A549 (cell line): ENCODE data around the gene PDE3B. TPM values are rescaled to one million over a fixed set of nuclear protein-coding genes. Genes with fewer than 3 reads are reported as not detected.
"Not testable (repeated sequence)": the region's sequence is repeated elsewhere in the genome, so short reads cannot be mapped to it uniquely, and the experiment has no call there.

Source experiments
- ATAC-seq, 2 experiments: fragments of 200-7000 bp in 1 of 2; fragments of >200 bp in 1 of 2; cut with Nextera tagmentation in 1 of 2; cut with Tn5 transposase in 1 of 2; 3 replicates each; pipeline versions ENCODE4 v1.8.0 to v1.9.1; 2018 to 2020; ENCODE audit warnings: mild to moderate bottlenecking in 1 of 2, moderate library complexity in 1 of 2
- CTCF ChIA-PET: fragments of 300-600 bp; sonication (Branson Sonifier 250); formaldehyde crosslinking; extraction: SDS; loops from one replicate; lab custom pipeline; 2021; ENCODE audit warnings: antibody characterized with exemption, inconsistent platforms; lab: Yijun Ruan, JAX
- POLR2A ChIA-PET: fragments of 350-600 bp; formaldehyde crosslinking; extraction: SDS; loops from one replicate; lab custom pipeline; 2021; ENCODE audit warnings: antibody characterized with exemption, inconsistent platforms; lab: Yijun Ruan, JAX
- DNase-seq, 2 experiments: peaks; one replicate each; pipeline versions ENCODE4 v3.0.0 to v3.0.0-alpha.2; 2011 to 2016; ENCODE audit warnings: low read depth in 1 of 2, low spot score in 1 of 2
- FAIRE-seq: peaks from 2 replicates; lab custom pipeline; 2011; peaks lifted over from hg19 to GRCh38; lab: Jason Lieb, UNC
- H3K27ac ChIP-seq, 2 experiments: fragments of >200 bp; sonication (Bioruptor Twin); formaldehyde crosslinking; 3 replicates each; pipeline ENCODE4 v1.5.1; 2016 to 2017
- H3K4me1 ChIP-seq: fragments of >200 bp; sonication (Bioruptor Twin); formaldehyde crosslinking; 3 replicates; pipeline ENCODE4 v1.6.1; 2016
- H3K4me2 ChIP-seq: fragments of >200 bp; sonication (Bioruptor Twin); formaldehyde crosslinking; 3 replicates; pipeline ENCODE4 v1.6.1; 2016
- H3K4me3 ChIP-seq: fragments of >200 bp; sonication (Bioruptor Twin); formaldehyde crosslinking; 3 replicates; pipeline ENCODE4 v1.5.1; 2016
- H3K9me3 ChIP-seq: fragments of >200 bp; sonication (Bioruptor Twin); formaldehyde crosslinking; 3 replicates; pipeline ENCODE4 v1.6.1; 2016
- ATOH8 ChIP-seq: fragments of 250-450 bp; sonication (Bioruptor Pico); IDR thresholded peaks from 2 replicates; pipeline ENCODE4 v1.5.0; 2020; ENCODE audit warnings: low read depth, mild to moderate bottlenecking, moderate library complexity
- BCL3 ChIP-seq: fragments of >200 bp; sonication (Bioruptor Twin); formaldehyde crosslinking; IDR thresholded peaks from 3 replicates; pipeline ENCODE4 v1.6.1; 2016
- CBX2 ChIP-seq: fragments of 200-600 bp; sonication (generic); IDR thresholded peaks from 2 replicates; pipeline ENCODE4 v1.6.1; 2016; ENCODE audit warnings: low read depth, mild to moderate bottlenecking, borderline replicate concordance
- HMGXB4 ChIP-seq: fragments of 250-450 bp; sonication (Bioruptor Pico); IDR thresholded peaks from 2 replicates; pipeline ENCODE4 v1.5.0; 2021; ENCODE audit warnings: mild to moderate bottlenecking, moderate library complexity, borderline replicate concordance
- HOXB5 ChIP-seq: fragments of 250-450 bp; sonication (Bioruptor Pico); IDR thresholded peaks from 2 replicates; pipeline ENCODE4 v1.5.0; 2020; ENCODE audit warnings: mild to moderate bottlenecking, moderate library complexity
- KDM1A ChIP-seq: fragments of 200-600 bp; sonication (generic); IDR thresholded peaks from 2 replicates; pipeline ENCODE4 v1.6.1; 2016; ENCODE audit warnings: low read depth, mild to moderate bottlenecking
- KDM5A ChIP-seq: fragments of 200-600 bp; sonication (generic); IDR thresholded peaks from 2 replicates; pipeline ENCODE4 v1.6.1; 2016; ENCODE audit warnings: antibody characterized with exemption, mild to moderate bottlenecking
- MAFK ChIP-seq: fragments of 450-650 bp; IDR thresholded peaks from 2 replicates; pipeline ENCODE4 v1.6.1; 2014; ENCODE audit not compliant: partially characterized antibody
- MAZ ChIP-seq: fragments of 150-350 bp; IDR thresholded peaks from 2 replicates; pipeline ENCODE4 v1.6.1; 2014; ENCODE audit warnings: antibody characterized with exemption, low read depth, low read length, borderline replicate concordance
- NFE2L2 ChIP-seq: fragments of 150-350 bp; conservative IDR thresholded peaks from 2 replicates; pipeline ENCODE4 v1.6.1; 2014; ENCODE audit warnings: low read length
- RARB ChIP-seq: fragments of 250-450 bp; sonication (Bioruptor Pico); IDR thresholded peaks from 2 replicates; pipeline ENCODE4 v1.8.0; 2021; ENCODE audit warnings: mild to moderate bottlenecking, moderate library complexity
- RFX5 ChIP-seq: fragments of 450-650 bp; IDR thresholded peaks from 2 replicates; pipeline ENCODE4 v1.7.1; 2014; ENCODE audit warnings: antibody characterized with exemption, mild to moderate bottlenecking, moderate library complexity
- SMC3 ChIP-seq: fragments of >200 bp; sonication (Bioruptor Twin); formaldehyde crosslinking; IDR thresholded peaks from 3 replicates; pipeline ENCODE4 v1.6.1; 2018; ENCODE audit warnings: inconsistent platforms
- SREBF2 ChIP-seq: fragments of 450-650 bp; IDR thresholded peaks from 2 replicates; pipeline ENCODE4 v1.6.1; 2014; ENCODE audit warnings: mild to moderate bottlenecking, moderate library complexity
- TP53 ChIP-seq: fragments of 250-450 bp; sonication (Bioruptor Pico); IDR thresholded peaks from 2 replicates; pipeline ENCODE4 v1.5.0; 2021; ENCODE audit warnings: mild to moderate bottlenecking, moderate library complexity
- USF2 ChIP-seq: fragments of 450-650 bp; IDR thresholded peaks from 2 replicates; pipeline ENCODE4 v1.6.1; 2014; ENCODE audit warnings: antibody characterized with exemption
- ZFP36 ChIP-seq: fragments of 450-650 bp; IDR thresholded peaks from 2 replicates; pipeline ENCODE4 v1.6.1; 2014; ENCODE audit warnings: borderline replicate concordance; ENCODE audit not compliant: partially characterized antibody
- WGBS: methylation state at CpG from one replicate; pipeline ENCODE4 v1.1.6; 2017; ENCODE audit errors: missing lambda C conversion rate; 5-methylcytosine and 5-hydroxymethylcytosine counted together
- polyA plus RNA-seq, 4 experiments: library from polyadenylated mRNA; depleted of rRNA in 3 of 4; stranded (reverse); fragments of >200 nt; fragmentation: RNase III in 1 of 4; extraction: RNeasy Plus Mini Kit Qiagen cat#74134 plus additional on column Dnase treatment in 1 of 4; gene quantifications; 2 replicates in 3 of 4; 3 replicates in 1 of 4; pipeline ENCODE4 v1.2.3, GENCODE V29; 2011 to 2017

The PDE3B gene
- polyA plus RNA-seq, 2 of the 4 experiments (the other 2 are of a cell fraction), result 2.4 to 2.9 TPM

GRCh38 chr11:14882196-14882595, 238.6 kb downstream of the PDE3B start:
- Histone ChIP-seq H3K4me1 (no peaks in the 10 kb centered on the region), H3K27ac (no peak overlapping the region), H3K9me3 (no peaks in the 10 kb centered on the region), H3K4me2 (no peak overlapping the region), H3K4me3 (no peak overlapping the region)
- DNase-seq, result no peak
- ChIA-PET POLR2A (no interaction called here), CTCF (interaction anchor here (0.6 to 1.6 kb wide), 2 partner anchors 24 to 391 kb away, joined by 3 to 5 read pairs; no protein-coding TSS in a partner anchor)
- WGBS, result 92% methylated on average over 1 of the region's 1 CpG
- TF ChIP-seq KDM5A (no peak), RARB (CRISPR knock-in tag) (no peak)
- no peak for ATAC-seq
- no peak for FAIRE-seq

- POLR2A ChIA-PET, H3K4me3 ChIP-seq, CTCF ChIA-PET, FAIRE-seq, DNase-seq, H3K27ac ChIP-seq, H3K9me3 ChIP-seq, H3K4me2 ChIP-seq, ATAC-seq, H3K4me1 ChIP-seq: not testable (repeated sequence)
- WGBS, result 83% methylated on average over 1 of the region's 1 CpG
Measured at GRCh38 chr11:14883683-14884082, 240.1 kb downstream of the PDE3B start.

- POLR2A ChIA-PET, result no interaction called here
- Histone ChIP-seq H3K9me3 (no peaks in the 10 kb centered on the region), H3K4me2 (no peak overlapping the region), H3K27ac (no peak overlapping the region), H3K4me3 (no peak overlapping the region), H3K4me1 (0 out of 3 replicates have a peak, but pooled peaks cover 2% of the 10 kb centered on the region)
- TF ChIP-seq KDM1A, result no peak
- peak; percentile 50 for TF ChIP-seq MAFK
- CTCF ChIA-PET, result interaction anchor here (1.1 kb wide), 1 partner anchor 190 kb away, joined by 3 read pairs; no protein-coding TSS in a partner anchor
- 93% methylated on average over 1 of the region's 1 CpG for WGBS
- FAIRE-seq, result no peak
- no peak for ATAC-seq
- DNase-seq, result no peak
Measured at GRCh38 chr11:14884667-14885273, 241.2 kb downstream of the PDE3B start.

GRCh38 chr11:14886513-14886912, 242.9 kb downstream of the PDE3B start:
- DNase-seq (no peak), FAIRE-seq (no peak), ATAC-seq (no peak)
- ChIA-PET POLR2A (no interaction called here), CTCF (no interaction called here)
- Histone ChIP-seq H3K4me1 (0 out of 3 replicates have a peak, but pooled peaks cover 8% of the 10 kb centered on the region), H3K9me3 (no peaks in the 10 kb centered on the region), H3K4me2 (no peak overlapping the region), H3K4me3 (no peak overlapping the region), H3K27ac (no peak overlapping the region)
- WGBS, result 35% methylated on average over 1 of the region's 1 CpG
- TF ChIP-seq CBX2, result no peak
- no peak for TF ChIP-seq MAZ
- no peak for TF ChIP-seq ATOH8
- TF ChIP-seq TP53, result no peak
- no peak for TF ChIP-seq NFE2L2
- no peak for TF ChIP-seq ZFP36
- no peak for TF ChIP-seq HOXB5 (CRISPR knock-in tag)
- no peak for TF ChIP-seq KDM5A
- no peak for TF ChIP-seq USF2
- no peak for TF ChIP-seq BCL3
- no peak for TF ChIP-seq RARB (CRISPR knock-in tag)
- TF ChIP-seq MAFK, result no peak
- no peak for TF ChIP-seq SREBF2
- no peak for TF ChIP-seq SMC3
- TF ChIP-seq HMGXB4 (CRISPR knock-in tag), result no peak
- TF ChIP-seq RFX5, result no peak
